Aorta (tissue), 5 donors: ENCODE results near the gene CALHM5. TPM values are rescaled to one million over a fixed set of nuclear protein-coding genes. Genes with fewer than 3 reads are reported as not detected.
"Not testable (repeated sequence)": the region's sequence is repeated elsewhere in the genome, so short reads cannot be mapped to it uniquely, and the experiment has no call there.

ENCODE experiments used
- ATAC-seq: fragments of 200-7000 bp; cut with Tn5 transposase; one replicate; pipeline ENCODE4 v1.9.1; 2022; ENCODE audit warnings: moderate library complexity; ENCODE audit not compliant: low FRiP score
- DNase-seq, 2 donors: peaks; one replicate each; pipeline ENCODE4 v3.0.0-alpha.2; 2020
- H3K27ac ChIP-seq, 2 donors: one replicate each; pipeline ENCODE4 v1.5.1; 2013; ENCODE audit warnings: low read length in 2 of 2, mild to moderate bottlenecking in 2 of 2, moderate library complexity in 2 of 2, control low read depth in 1 of 2, inconsistent platforms in 1 of 2, low read depth in 1 of 2
- H3K27me3 ChIP-seq, 2 donors: one replicate each; pipeline ENCODE4 v1.6.1; 2013; ENCODE audit warnings: control low read depth in 1 of 2, low read length in 1 of 2, mild to moderate bottlenecking in 1 of 2, moderate library complexity in 1 of 2; ENCODE audit not compliant: insufficient read depth in 2 of 2, control insufficient read depth in 1 of 2
- H3K36me3 ChIP-seq, 2 donors: one replicate each; pipeline ENCODE4 v1.6.1; 2013; ENCODE audit warnings: control low read depth in 1 of 2, low read length in 1 of 2, mild to moderate bottlenecking in 1 of 2; ENCODE audit not compliant: insufficient read depth in 2 of 2, control insufficient read depth in 1 of 2
- H3K4me1 ChIP-seq, 2 donors: one replicate each; pipeline ENCODE4 v1.6.1; 2013; ENCODE audit warnings: low read length in 2 of 2, control low read depth in 1 of 2, mild to moderate bottlenecking in 1 of 2, moderate library complexity in 1 of 2; ENCODE audit not compliant: insufficient read depth in 2 of 2, control insufficient read depth in 1 of 2
- H3K4me3 ChIP-seq, 2 donors: one replicate each; pipeline ENCODE4 v1.5.1; 2013; ENCODE audit warnings: low read length in 2 of 2, control low read depth in 1 of 2, mild to moderate bottlenecking in 1 of 2
- H3K9me3 ChIP-seq: one replicate; pipeline ENCODE4 v1.6.1; 2013; ENCODE audit warnings: mild to moderate bottlenecking, low read length; ENCODE audit not compliant: control insufficient read depth
- WGBS, 2 donors: extraction: QIAGEN DNeasy Blood & Tissue Kit; methylation state at CpG; one replicate each; pipeline ENCODE4 v1.1.7; 2013; 5-methylcytosine and 5-hydroxymethylcytosine counted together
- intact Hi-C, 2 donors: fragments of 100-400 bp; cut with DNase I; formaldehyde crosslinking; loops; one replicate each; pipeline versions ENCODE4 v1.14.2 to v1.15.0; 2022
- polyA plus RNA-seq, 2 donors: library from polyadenylated mRNA; stranded (reverse); fragments of 200-250 nt; gene quantifications; one replicate each; pipeline ENCODE4 v1.2.3, GENCODE V29; 2013
- total RNA-seq, 2 donors: library from RNA; stranded (reverse); fragmentation: NEBNext Ultra II Directional; extraction: Animal tissue kit (Norgen Biotek cat#: 25700); gene quantifications; one replicate each; pipeline ENCODE4 v1.2.1, GENCODE V29; 2021
- donor health status: healthy with polysubstance abuse.
- donor health status: Bipolar disorder and iron deficiency.
- donor health status: DM: no; HTN: no; CAD: no.
- donor health status: DM: no; HTN: no; CAD: no.
- donor health status: DM: yes; HTN: yes; CAD: no.

CALHM5 gene
- total and polyA plus RNA-seq, 4 donors, result 4.0 to 15.4 (median 9.8) TPM

GRCh38 chr6:116495161-116495560 is 16.3 kb upstream of the CALHM5 start:
- H3K4me1 ChIP-seq, H3K4me3 ChIP-seq, H3K27ac ChIP-seq, H3K36me3 ChIP-seq, ATAC-seq, H3K27me3 ChIP-seq, DNase-seq, intact Hi-C loops, H3K9me3 ChIP-seq: not testable (repeated sequence)
- 95 to 100% methylated on average over 1 of the region's 1 CpG for WGBS, 2 donors

- H3K9me3 ChIP-seq, result no peaks in the 10 kb centered on the region
- no peaks in the 10 kb centered on the region for H3K36me3 ChIP-seq
- 71 to 79% methylated on average over 3 of the region's 3 CpGs for WGBS, 2 donors
- DNase-seq (no peak), ATAC-seq (no peak)
- H3K4me3 ChIP-seq, result no peak overlapping the region
- H3K4me1 ChIP-seq, result no peaks in the 10 kb centered on the region
- intact Hi-C loops, result no loop called here
- H3K27ac ChIP-seq, result no peak overlapping the region
- peaks cover 0 to 1% of the 10 kb centered on the region in 2 donors for H3K27me3 ChIP-seq
These were observed 14.2 kb upstream of the CALHM5 start for GRCh38 chr6:116497113-116497676.

- H3K27ac ChIP-seq, result no peak overlapping the region
- no peak overlapping the region for H3K4me3 ChIP-seq
- no peaks in the 10 kb centered on the region for H3K36me3 ChIP-seq
- H3K27me3 ChIP-seq, result peaks cover 0 to 1% of the 10 kb centered on the region in 2 donors
- DNase-seq, result no peak
- intact Hi-C loops, result no loop called here
- no peak for ATAC-seq
- H3K9me3 ChIP-seq, result no peaks in the 10 kb centered on the region
- no peaks in the 10 kb centered on the region for H3K4me1 ChIP-seq
- WGBS, 2 donors, result 75 to 82% methylated on average over 9 of the region's 9 CpGs
These were observed 10.4 kb upstream of the CALHM5 start for GRCh38 chr6:116500969-116501433.

GRCh38 chr6:116507324-116507723 is 4.1 kb upstream of the CALHM5 start:
- Histone ChIP-seq H3K27ac (no peak overlapping the region), H3K4me1 (no peaks in the 10 kb centered on the region), H3K36me3 (no peaks in the 10 kb centered on the region), H3K27me3 (peaks cover 0 to 1% of the 10 kb centered on the region in 2 donors), H3K9me3 (no peaks in the 10 kb centered on the region), H3K4me3 (no peak overlapping the region)
- 85 to 90% methylated on average over 3 of the region's 3 CpGs for WGBS, 2 donors
- intact Hi-C loops, result no loop called here
- ATAC-seq, result no peak
- DNase-seq, result no peak

- H3K27ac ChIP-seq, result no peak overlapping the region
- peaks cover 0 to 2% of the 10 kb centered on the region in 2 donors for H3K4me1 ChIP-seq
- peaks cover 0 to 1% of the 10 kb centered on the region in 2 donors for H3K27me3 ChIP-seq
- ATAC-seq, result no peak
- no peaks in the 10 kb centered on the region for H3K9me3 ChIP-seq
- H3K4me3 ChIP-seq, result no peak overlapping the region
- DNase-seq, result no peak
- H3K36me3 ChIP-seq, result no peaks in the 10 kb centered on the region
- intact Hi-C loops, result no loop called here
These were observed 2.9 kb upstream of the CALHM5 start for GRCh38 chr6:116508527-116508926.

GRCh38 chr6:116512111-116512559 is 696 bp downstream of the CALHM5 start:
- H3K9me3 ChIP-seq, result no peaks in the 10 kb centered on the region
- peak overlapping the region; percentile 36 to 99 for H3K27ac ChIP-seq
- 1 to 6% methylated on average over 4 of the region's 4 CpGs for WGBS, 2 donors
- ATAC-seq (peak; percentile 31), DNase-seq (no peak)
- peaks cover 2 to 3% of the 10 kb centered on the region in 2 donors for H3K4me1 ChIP-seq
- intact Hi-C loops, result loop anchor here in 1 of 2 donors (5.0 kb wide), 1 partner anchor 235 kb away; the partner anchor contains the start of gene TSPYL1
- peaks cover 3 to 5% of the 10 kb centered on the region in 2 donors for H3K36me3 ChIP-seq
- peak overlapping the region; percentile 87 to 100 for H3K4me3 ChIP-seq
- H3K27me3 ChIP-seq, result peaks cover 0 to 1% of the 10 kb centered on the region in 2 donors

GRCh38 chr6:116512734-116513133 is 1.3 kb downstream of the CALHM5 start:
- ATAC-seq (no peak), DNase-seq (no peak)
- H3K27me3 ChIP-seq, result no peaks in the 10 kb centered on the region
- H3K4me1 ChIP-seq, result peaks cover 2 to 3% of the 10 kb centered on the region in 2 donors
- H3K27ac ChIP-seq, result peak overlapping the region in 1 of 2 donors; percentile 28
- H3K36me3 ChIP-seq, result peaks cover 5 to 6% of the 10 kb centered on the region in 2 donors
- intact Hi-C loops, result loop anchor here in 1 of 2 donors (5.0 kb wide), 1 partner anchor 235 kb away; the partner anchor contains the start of gene TSPYL1
- H3K9me3 ChIP-seq, result no peaks in the 10 kb centered on the region
- H3K4me3 ChIP-seq, result peak overlapping the region; percentile 87 to 89

- peak overlapping the region; percentile 87 to 89 for H3K4me3 ChIP-seq
- peaks cover 2 to 3% of the 10 kb centered on the region in 2 donors for H3K4me1 ChIP-seq
- intact Hi-C loops, result loop anchor here in 1 of 2 donors (5.0 kb wide), 1 partner anchor 236 kb away; the partner anchor contains the start of gene TSPYL1
- 69 to 77% methylated on average over 2 of the region's 2 CpGs for WGBS, 2 donors
- H3K27ac ChIP-seq, result no peak overlapping the region
- no peaks in the 10 kb centered on the region for H3K9me3 ChIP-seq
- no peak for DNase-seq
- peaks cover 7 to 10% of the 10 kb centered on the region in 2 donors for H3K36me3 ChIP-seq
- H3K27me3 ChIP-seq, result no peaks in the 10 kb centered on the region
- no peak for ATAC-seq
These were observed 1.9 kb downstream of the CALHM5 start for GRCh38 chr6:116513224-116513875.
